GM23338 (cell line): ENCODE measurements around the gene OTOG.

Source experiments
- CREB1 ChIP-seq: fragments of 250-450 bp; sonication (Bioruptor Pico); IDR thresholded peaks from 2 replicates; pipeline ENCODE4 v1.5.0; 2020; ENCODE audit warnings: low read depth, mild to moderate bottlenecking, moderate library complexity
- CTCF ChIP-seq, 2 experiments: fragments of 200-600 bp in 1 of 2; sonication (generic) in 1 of 2; conservative IDR thresholded peaks; 2 replicates each; pipeline versions ENCODE4 v1.5.1 to v1.6.1; 2016 to 2017; ENCODE audit warnings: antibody characterized with exemption in 2 of 2, low read depth in 2 of 2, mild to moderate bottlenecking in 2 of 2, moderate library complexity in 1 of 2
- EZH2 ChIP-seq: fragments of 200-600 bp; sonication (generic); IDR thresholded peaks from one replicate; pipeline ENCODE4 v1.8.0; 2017; ENCODE audit warnings: antibody characterized with exemption, mild to moderate bottlenecking, low read depth; ENCODE audit not compliant: unreplicated experiment
- JUNB ChIP-seq: IDR thresholded peaks from one replicate; pipeline ENCODE4 v1.6.1; 2016; ENCODE audit warnings: antibody characterized with exemption; ENCODE audit not compliant: unreplicated experiment
- POLR2AphosphoS5 ChIP-seq: IDR thresholded peaks from 2 replicates; pipeline ENCODE4 v1.6.1; 2016; ENCODE audit warnings: antibody characterized with exemption, low read depth

GRCh38 chr11:17602105-17603001, 55.3 kb downstream of the OTOG start:
- no peak for TF ChIP-seq EZH2
- TF ChIP-seq CTCF (conservative IDR thresholded peaks at IDR 0.05; ENCODE audit: low read depth in 2 of 2), result no peak
- no peak for TF ChIP-seq CREB1 (CRISPR knock-in tag)
- TF ChIP-seq POLR2AphosphoS5, result no peak
- no peak for TF ChIP-seq JUNB
